Astrocyte of the hippocampus (primary cell): ENCODE results near the gene GBA2.

Experiments used
- DNase-seq: peaks from one replicate; pipeline ENCODE4 v3.0.0; 2011; ENCODE audit warnings: low read depth, low spot score

The GBA2 gene

DNA sequence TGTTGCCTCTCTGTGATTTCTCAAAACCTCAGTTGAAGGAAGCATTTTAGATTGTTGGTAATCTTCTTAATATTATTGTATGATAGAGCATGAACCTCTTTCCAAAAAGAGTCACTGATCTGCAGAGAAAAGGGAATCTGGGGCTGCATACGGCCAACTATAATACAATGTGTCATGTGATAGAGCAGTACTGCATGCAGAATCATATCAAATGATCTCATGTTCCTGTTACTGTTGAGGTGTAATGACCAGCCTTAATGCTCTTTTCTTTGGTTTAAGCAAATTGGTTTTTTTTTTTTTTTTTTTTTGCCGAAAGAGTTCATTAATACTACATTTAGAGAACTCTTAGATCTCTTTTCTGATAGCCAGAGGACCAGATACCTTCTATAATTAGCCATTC, 18.0 kb upstream of the GBA2 start:
- DNase-seq: no peak

DNA sequence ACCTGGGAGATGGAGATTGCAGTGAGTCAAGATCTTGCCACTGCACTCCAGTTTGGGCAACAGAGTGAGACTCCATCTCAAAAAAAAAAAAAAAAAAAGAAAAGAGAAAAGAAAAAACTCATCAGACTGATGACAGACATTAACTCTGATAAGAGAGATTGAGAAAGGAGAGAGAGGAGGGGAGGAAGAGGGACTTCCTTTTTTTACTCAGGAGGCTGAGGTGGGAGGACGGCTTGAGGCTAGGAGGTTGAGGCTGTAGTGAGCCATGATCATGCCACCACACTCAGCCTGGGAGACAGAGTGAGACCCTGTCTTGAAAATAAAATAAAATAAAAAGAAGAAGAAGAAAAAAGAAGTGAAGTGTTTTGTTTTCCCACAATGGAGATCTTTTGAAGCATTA, 14.8 kb upstream of the GBA2 start:
- DNase-seq: no peak

GRCh38 chr9:35763181-35763580, 14.2 kb upstream of the GBA2 start:
- no peak for DNase-seq

DNA sequence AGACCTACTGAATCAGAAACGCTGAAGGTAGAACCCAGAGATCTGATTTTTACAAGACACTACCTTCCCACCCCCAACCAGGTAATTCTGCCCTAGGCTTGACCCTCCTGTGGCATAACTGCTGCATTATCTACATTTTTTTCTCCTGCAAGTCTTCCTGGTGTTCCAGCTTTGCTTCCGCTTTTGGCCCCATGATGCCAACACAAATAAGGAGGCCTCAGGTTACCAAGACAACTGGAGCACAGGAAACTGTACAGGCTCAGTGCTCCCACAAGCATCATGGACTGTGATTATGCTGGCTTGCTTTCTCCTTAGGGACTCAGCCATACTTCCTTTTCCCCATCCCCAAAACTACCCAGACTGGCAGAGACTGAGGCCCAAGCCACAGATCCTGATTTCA, 11.6 kb upstream of the GBA2 start:
- DNase-seq: peak; percentile 83

DNA sequence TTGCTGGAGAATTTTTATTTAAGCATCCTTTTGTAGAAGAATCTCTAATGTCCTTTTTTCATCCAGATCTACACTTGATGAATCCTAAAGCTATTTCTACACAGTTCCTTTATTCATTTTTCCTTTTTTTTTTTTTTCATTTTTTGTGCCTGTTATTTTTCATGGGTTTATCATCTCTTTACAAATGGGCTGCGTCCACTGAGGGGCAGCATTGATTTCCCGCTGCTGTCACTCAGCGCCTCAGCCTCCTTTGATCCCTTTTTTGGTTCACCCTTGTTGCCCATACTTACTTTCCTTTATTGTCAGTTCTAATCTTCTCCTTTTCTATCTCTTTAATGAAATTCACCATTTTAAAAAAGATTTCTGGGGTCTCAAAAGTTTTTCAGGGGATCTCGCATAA, 10.8 kb upstream of the GBA2 start:
- no peak for DNase-seq

- peak; percentile 25 for DNase-seq
These were observed 9.5 kb upstream of the GBA2 start for GRCh38 chr9:35758475-35759050.

DNA sequence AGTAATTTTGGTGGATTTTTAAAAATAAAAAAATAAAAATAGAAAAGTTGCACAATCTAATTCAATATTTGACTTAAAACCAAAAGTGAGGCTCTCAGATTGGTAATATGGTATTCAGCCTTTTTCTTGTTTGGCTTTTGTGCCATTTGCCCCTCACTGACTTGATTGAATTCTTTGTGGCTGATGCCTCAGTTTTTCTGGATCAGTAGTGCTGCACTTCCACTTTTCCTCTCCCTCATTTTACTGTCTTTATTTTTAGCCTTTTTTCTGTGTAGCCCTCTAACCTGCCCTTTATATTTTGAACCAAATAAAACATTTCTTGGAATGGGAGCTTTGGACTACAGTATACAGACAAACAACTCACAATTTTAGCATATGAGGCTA, 8.9 kb upstream of the GBA2 start:
- no peak for DNase-seq

DNA sequence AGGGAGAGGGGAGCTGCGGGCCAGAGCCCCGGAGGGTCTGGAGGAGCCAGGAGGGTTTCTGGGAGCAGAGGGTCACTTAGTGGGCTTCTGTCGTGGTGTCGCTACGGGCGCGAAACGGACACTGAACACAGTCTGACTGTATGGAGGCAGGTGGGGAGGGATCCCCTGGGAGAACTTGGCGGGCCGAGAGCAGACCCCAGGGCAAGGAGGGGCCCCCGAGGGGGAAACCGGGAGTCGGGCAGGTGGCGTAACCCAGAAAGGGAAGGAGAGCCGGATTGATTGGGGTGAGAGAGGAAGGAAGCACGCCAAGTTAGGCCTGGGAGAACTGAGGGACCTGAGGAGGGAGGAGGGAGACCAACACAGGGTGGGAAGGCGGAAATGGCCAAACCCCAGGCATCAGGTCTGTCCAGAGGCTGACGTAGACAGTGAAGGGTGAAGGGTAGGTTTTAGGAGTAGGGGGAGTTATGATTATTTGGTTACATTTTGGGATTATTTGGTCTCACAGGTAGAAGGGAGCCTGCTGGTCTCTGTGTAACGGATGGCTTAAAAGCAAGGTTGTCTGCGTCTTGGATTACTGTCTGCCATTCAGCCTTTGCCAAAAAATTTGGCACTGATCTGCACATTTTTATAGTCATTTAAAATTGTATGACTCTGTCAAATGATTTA, 8.3 kb upstream of the GBA2 start:
- peak; percentile 53 for DNase-seq

- DNase-seq: peak; percentile 75
These were observed 7.5 kb upstream of the GBA2 start for GRCh38 chr9:35756275-35757225.

DNA sequence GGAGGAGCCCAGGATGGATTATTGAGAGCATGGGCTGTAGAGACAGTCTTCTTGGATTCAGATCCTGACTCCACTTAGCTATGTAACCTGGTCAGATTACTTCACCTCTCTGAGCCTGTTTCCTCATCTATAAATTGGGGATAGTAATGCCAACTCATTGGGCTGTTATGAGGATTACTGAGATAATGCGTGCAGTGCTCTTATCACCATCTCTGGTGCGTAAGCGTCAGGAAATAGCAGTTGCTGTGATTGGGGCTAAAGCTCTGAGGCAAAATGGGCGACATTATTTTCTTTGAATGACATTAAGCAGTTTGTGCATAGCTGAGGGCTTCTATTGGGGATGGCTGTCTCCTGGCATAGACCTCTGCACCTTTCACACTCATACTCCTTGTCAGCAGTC, 6.0 kb upstream of the GBA2 start:
- DNase-seq: no peak

DNA sequence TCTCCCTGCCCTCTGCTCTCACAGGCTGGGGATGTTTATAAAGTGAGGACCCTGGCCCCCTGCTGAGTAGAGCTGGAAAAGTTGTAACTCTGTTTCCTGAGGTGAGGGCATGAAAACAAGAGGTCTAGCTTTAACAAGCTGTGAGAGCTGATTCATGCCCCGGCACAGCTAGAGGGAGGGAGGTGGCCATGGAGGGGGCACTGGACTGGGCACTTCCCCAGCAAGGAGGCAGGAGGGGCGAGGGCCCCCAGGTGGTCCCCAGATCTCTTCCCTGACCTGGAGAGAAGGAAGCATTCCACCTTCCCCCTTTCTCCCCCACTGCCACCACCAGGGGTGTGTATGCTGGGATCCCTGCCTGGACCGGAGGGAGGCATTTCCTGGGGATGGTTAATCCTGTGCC, 5.2 kb upstream of the GBA2 start, which contains the start of gene MSMP:
TSS of gene MSMP (minus strand) at position 13 of the 400 bp plus-strand sequence. CDS start 147 bp downstream, outside the sequence.
- no peak for DNase-seq

DNA sequence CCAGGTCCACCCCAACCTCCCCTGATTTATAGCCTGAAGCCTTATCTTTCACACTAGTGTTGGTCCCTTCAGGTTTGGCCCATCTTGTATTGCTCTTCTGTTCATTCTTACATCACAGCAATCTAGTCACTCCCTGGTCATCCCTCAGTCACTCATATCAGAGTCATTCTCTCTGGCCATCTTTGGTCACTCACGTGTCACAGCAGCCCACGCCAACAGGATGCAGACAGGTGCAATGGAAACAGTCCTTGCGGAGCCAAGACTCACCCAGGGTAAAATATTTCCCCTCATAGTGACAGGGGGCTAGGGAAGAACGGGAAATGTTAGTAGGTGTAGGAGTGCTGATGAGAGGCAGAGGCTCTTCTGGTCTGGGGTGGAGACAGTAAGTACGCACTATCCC, 4.4 kb upstream of the GBA2 start:
- no peak for DNase-seq

- DNase-seq: no peak
These were observed 1.2 kb upstream of the GBA2 start for GRCh38 chr9:35750256-35750531.

DNA sequence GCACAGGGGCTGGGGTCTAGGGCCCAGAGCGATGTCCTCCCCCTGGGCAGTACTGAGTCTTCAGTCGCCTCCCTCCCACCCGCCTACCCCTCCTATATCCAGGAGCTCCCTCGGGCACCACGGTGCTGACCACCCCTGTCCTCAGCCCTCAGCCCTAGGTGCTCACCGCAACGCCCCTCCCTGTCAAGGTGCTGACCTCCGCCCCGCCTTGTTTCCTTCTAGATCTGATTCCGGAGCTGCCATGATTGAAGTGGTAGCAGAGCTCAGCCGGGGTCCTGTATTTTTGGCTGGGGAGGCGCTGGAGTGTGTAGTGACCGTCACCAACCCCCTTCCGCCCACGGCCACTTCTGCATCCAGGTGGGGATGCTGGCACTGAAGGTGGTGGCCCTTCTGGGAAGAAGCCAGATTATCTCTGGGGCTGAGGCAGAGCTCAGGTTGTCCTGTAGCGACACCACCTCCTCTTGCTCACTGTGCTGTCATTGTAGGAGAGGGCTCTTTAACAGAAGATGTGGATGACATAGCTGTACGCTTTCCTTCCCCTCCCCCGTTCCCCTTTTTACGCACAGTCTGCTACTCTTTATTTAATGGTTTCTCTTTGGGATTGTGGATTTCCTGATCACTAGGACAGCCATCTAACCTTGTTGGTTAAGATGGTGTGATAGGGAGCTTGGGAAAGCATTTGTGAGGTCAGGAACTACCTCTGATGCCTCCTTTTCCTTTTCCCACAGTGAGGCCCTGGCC, 657 bp upstream of the GBA2 start:
- DNase-seq: peak; percentile 35

DNA sequence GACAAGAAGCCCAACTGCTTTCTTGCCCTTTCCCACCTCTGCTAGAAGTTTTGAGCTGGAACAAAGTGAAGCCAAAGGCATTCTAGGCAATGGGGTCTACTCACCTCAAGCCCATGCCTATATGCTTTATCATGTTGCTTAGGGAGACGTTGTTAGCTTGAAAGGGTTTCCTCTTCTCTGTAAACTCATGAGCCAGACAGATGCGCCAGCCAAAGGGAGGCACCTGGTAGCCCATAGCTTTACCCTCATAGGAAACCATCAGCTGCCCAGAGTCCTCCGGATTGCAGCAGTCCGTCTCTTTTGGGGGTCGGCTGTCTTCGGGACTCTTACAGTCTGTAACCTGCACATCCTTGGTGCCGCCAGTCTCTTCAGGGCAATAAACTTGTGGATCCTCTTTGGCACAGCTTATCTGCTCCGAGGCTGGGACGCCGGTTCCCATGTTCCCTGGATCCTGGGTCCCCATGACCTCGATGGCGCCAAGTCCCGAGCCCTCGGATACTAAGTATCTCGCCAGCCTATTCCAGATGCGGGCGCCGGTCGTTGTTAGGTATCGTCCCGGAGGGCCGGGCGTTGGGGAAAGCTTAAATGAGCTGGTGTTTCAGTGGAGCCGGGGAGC, 678 bp downstream of the GBA2 start:
- peak; percentile 28 for DNase-seq

DNA sequence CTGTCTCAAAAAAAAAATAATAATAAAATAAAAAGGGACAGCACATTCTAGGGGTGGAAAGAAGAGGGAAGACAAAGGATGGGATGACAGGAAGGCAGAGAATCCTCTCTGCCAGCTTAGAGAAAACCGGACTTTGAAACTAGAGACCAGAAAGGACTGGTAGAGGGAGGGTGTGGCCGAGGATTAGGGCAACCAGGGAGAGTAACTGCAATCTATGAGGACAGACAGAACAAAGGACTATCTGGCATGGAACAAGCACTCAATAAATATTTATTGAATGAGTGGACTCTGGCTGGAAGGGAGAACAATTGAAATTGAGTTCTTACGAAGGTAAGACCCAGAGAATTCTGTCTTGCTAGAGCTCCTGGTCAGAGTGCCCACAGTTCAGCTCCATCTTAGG, 2.4 kb downstream of the GBA2 start:
- DNase-seq: peak; percentile 26

DNA sequence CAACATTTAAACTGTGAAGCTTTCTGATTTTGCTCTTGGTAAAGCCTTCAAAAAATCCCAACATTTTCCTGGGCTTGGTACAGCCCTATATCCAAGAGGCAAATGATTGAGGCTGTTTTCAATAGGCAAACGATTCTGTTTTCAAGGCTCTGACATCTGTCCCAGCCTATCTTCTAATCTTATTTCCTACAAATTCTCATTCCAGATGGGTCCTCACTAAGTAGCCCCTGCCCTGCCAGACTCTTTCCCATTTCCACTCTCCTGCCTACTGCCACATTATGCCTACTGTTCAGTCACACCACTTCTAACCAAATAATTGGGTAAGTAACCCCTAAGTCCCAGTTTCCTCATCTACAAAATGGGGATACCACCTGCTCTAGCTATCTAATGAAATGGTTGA, 3.5 kb downstream of the GBA2 start:
- no peak for DNase-seq

DNA sequence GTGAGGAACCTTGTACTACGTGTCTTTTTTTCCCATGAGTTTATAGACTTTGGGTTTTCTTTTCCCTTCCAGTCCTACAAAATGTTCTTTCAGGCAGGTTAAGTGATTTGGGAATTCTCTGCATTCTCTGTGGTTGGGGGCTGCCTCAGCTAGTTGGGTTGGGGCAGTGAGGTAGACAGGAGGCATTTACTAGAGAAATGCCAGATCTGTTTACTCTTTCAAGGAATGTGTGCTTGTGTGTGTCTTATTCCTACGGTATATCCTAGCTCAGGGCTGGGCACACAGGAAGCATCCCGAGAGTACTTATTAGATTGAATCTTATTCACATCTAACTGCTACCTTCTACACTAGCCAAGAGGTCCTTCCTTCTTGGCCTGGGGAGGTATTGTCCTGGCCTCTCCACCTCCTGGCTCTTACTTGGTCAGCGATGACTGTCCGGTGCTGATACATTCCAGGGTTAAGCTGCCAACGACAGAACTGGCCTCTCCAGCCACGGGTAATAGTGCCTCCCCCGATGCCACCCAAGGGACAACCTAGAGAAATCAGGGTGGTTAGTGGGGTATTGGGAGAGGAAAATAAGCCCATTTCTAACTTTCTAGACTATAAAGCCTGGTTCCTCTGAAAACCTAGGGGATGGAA, 5.0 kb downstream of the GBA2 start:
- peak; percentile 39 for DNase-seq

GRCh38 chr9:35743452-35743851, 5.6 kb downstream of the GBA2 start:
- DNase-seq: no peak

GRCh38 chr9:35741740-35742139, 7.3 kb downstream of the GBA2 start:
- no peak for DNase-seq

DNA sequence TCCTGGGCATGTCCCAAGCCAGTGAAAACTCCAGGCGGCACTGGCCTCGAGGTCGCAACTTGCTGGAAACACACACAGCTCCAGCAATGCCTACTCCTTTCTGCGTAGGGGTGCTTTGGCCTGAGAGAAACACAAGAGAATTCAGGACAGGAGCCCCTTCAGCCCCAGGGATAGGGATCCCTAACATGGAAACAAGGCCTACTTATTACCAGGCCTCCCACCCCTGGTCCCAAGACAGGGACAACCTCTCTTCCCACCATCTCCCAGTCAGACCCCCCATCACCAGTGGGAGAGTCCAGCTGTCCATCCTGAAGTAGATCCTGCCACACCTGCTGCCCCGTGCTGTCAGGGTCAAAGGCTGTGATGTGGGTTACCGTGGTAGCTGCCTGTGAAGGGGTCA, 8.8 kb downstream of the GBA2 start:
- DNase-seq: no peak
